A549 (cell line): ENCODE measurements around the gene KCNG2. TPM values are rescaled to one million over a fixed set of nuclear protein-coding genes. Genes with fewer than 3 reads are reported as not detected.

Source experiments
- ATAC-seq, 2 experiments: fragments of 200-7000 bp in 1 of 2; fragments of >200 bp in 1 of 2; cut with Nextera tagmentation in 1 of 2; cut with Tn5 transposase in 1 of 2; 3 replicates each; pipeline versions ENCODE4 v1.8.0 to v1.9.1; 2018 to 2020; ENCODE audit warnings: mild to moderate bottlenecking in 1 of 2, moderate library complexity in 1 of 2
- CTCF ChIA-PET: fragments of 300-600 bp; sonication (Branson Sonifier 250); formaldehyde crosslinking; extraction: SDS; loops from one replicate; lab custom pipeline; 2021; ENCODE audit warnings: antibody characterized with exemption, inconsistent platforms; lab: Yijun Ruan, JAX
- POLR2A ChIA-PET: fragments of 350-600 bp; formaldehyde crosslinking; extraction: SDS; loops from one replicate; lab custom pipeline; 2021; ENCODE audit warnings: antibody characterized with exemption, inconsistent platforms; lab: Yijun Ruan, JAX
- DNase-seq, 2 experiments: peaks; one replicate each; pipeline versions ENCODE4 v3.0.0 to v3.0.0-alpha.2; 2011 to 2016; ENCODE audit warnings: low read depth in 1 of 2, low spot score in 1 of 2
- FAIRE-seq: peaks from 2 replicates; lab custom pipeline; 2011; peaks lifted over from hg19 to GRCh38; lab: Jason Lieb, UNC
- H3K27ac ChIP-seq, 2 experiments: fragments of >200 bp; sonication (Bioruptor Twin); formaldehyde crosslinking; 3 replicates each; pipeline ENCODE4 v1.5.1; 2016 to 2017
- H3K4me1 ChIP-seq: fragments of >200 bp; sonication (Bioruptor Twin); formaldehyde crosslinking; 3 replicates; pipeline ENCODE4 v1.6.1; 2016
- H3K4me2 ChIP-seq: fragments of >200 bp; sonication (Bioruptor Twin); formaldehyde crosslinking; 3 replicates; pipeline ENCODE4 v1.6.1; 2016
- H3K4me3 ChIP-seq: fragments of >200 bp; sonication (Bioruptor Twin); formaldehyde crosslinking; 3 replicates; pipeline ENCODE4 v1.5.1; 2016
- H3K9me3 ChIP-seq: fragments of >200 bp; sonication (Bioruptor Twin); formaldehyde crosslinking; 3 replicates; pipeline ENCODE4 v1.6.1; 2016
- BCL3 ChIP-seq: fragments of >200 bp; sonication (Bioruptor Twin); formaldehyde crosslinking; IDR thresholded peaks from 3 replicates; pipeline ENCODE4 v1.6.1; 2016
- CEBPB ChIP-seq, 2 experiments: fragments of >200 bp in 1 of 2; sonication (Bioruptor Twin) in 1 of 2; formaldehyde crosslinking in 1 of 2; IDR thresholded peaks; 2 replicates each; pipeline ENCODE4 v1.6.1; 2012 to 2016
- CTCF ChIP-seq: fragments of >200 bp; sonication (Bioruptor Twin); formaldehyde crosslinking; IDR thresholded peaks from 3 replicates; pipeline ENCODE4 v1.5.1; 2016
- EHF ChIP-seq: fragments of 250-450 bp; sonication (Bioruptor Pico); IDR thresholded peaks from 2 replicates; pipeline ENCODE4 v1.5.0; 2020; ENCODE audit warnings: mild to moderate bottlenecking
- EHMT2 ChIP-seq: fragments of 200-600 bp; sonication (generic); IDR thresholded peaks from 2 replicates; pipeline ENCODE4 v1.6.1; 2016; ENCODE audit warnings: antibody characterized with exemption, low read depth, mild to moderate bottlenecking, moderate library complexity
- HDAC2 ChIP-seq: fragments of 200-600 bp; sonication (generic); IDR thresholded peaks from 2 replicates; pipeline ENCODE4 v1.6.1; 2016
- HOXB13 ChIP-seq: fragments of 250-450 bp; sonication (Bioruptor Pico); IDR thresholded peaks from 2 replicates; pipeline ENCODE4 v1.5.0; 2020; ENCODE audit warnings: low read depth, mild to moderate bottlenecking, moderate library complexity
- KDM5A ChIP-seq: fragments of 200-600 bp; sonication (generic); IDR thresholded peaks from 2 replicates; pipeline ENCODE4 v1.6.1; 2016; ENCODE audit warnings: antibody characterized with exemption, mild to moderate bottlenecking
- MAX ChIP-seq: IDR thresholded peaks from 2 replicates; pipeline ENCODE4 v1.6.1; 2012
- MYC ChIP-seq: IDR thresholded peaks from 2 replicates; pipeline ENCODE4 v1.6.1; 2012; ENCODE audit warnings: mild to moderate bottlenecking, inconsistent platforms, low read length, improper control_type of control experiment, borderline replicate concordance
- NFE2L2 ChIP-seq: fragments of 150-350 bp; conservative IDR thresholded peaks from 2 replicates; pipeline ENCODE4 v1.6.1; 2014; ENCODE audit warnings: low read length
- RAD21 ChIP-seq, 2 experiments: fragments of >200 bp in 1 of 2; sonication (Bioruptor Twin) in 1 of 2; formaldehyde crosslinking in 1 of 2; IDR thresholded peaks in 1 of 2; conservative IDR thresholded peaks in 1 of 2; 2 replicates in 1 of 2; 3 replicates in 1 of 2; pipeline ENCODE4 v1.6.1; 2012 to 2018; ENCODE audit warnings: inconsistent platforms in 1 of 2
- REST ChIP-seq: fragments of 200-600 bp; sonication (generic); IDR thresholded peaks from 2 replicates; pipeline ENCODE4 v1.6.1; 2016; ENCODE audit warnings: antibody characterized with exemption, mild to moderate bottlenecking, moderate library complexity
- RFX5 ChIP-seq: fragments of 450-650 bp; IDR thresholded peaks from 2 replicates; pipeline ENCODE4 v1.7.1; 2014; ENCODE audit warnings: antibody characterized with exemption, mild to moderate bottlenecking, moderate library complexity
- SMC3 ChIP-seq: fragments of >200 bp; sonication (Bioruptor Twin); formaldehyde crosslinking; IDR thresholded peaks from 3 replicates; pipeline ENCODE4 v1.6.1; 2018; ENCODE audit warnings: inconsistent platforms
- TFCP2L1 ChIP-seq: fragments of 250-450 bp; sonication (Bioruptor Pico); IDR thresholded peaks from 2 replicates; pipeline ENCODE4 v1.5.0; 2021; ENCODE audit warnings: mild to moderate bottlenecking
- ZFP36 ChIP-seq: fragments of 450-650 bp; IDR thresholded peaks from 2 replicates; pipeline ENCODE4 v1.6.1; 2014; ENCODE audit warnings: borderline replicate concordance; ENCODE audit not compliant: partially characterized antibody
- WGBS: methylation state at CpG from one replicate; pipeline ENCODE4 v1.1.6; 2017; ENCODE audit errors: missing lambda C conversion rate; 5-methylcytosine and 5-hydroxymethylcytosine counted together
- polyA plus RNA-seq, 4 experiments: library from polyadenylated mRNA; depleted of rRNA in 3 of 4; stranded (reverse); fragments of >200 nt; fragmentation: RNase III in 1 of 4; extraction: RNeasy Plus Mini Kit Qiagen cat#74134 plus additional on column Dnase treatment in 1 of 4; gene quantifications; 2 replicates in 3 of 4; 3 replicates in 1 of 4; pipeline ENCODE4 v1.2.3, GENCODE V29; 2011 to 2017

KCNG2 gene
- polyA plus RNA-seq, 2 of the 4 experiments (the other 2 are of a cell fraction) = not detected

GRCh38 chr18:79848579-79849327 lies 51.0 kb downstream of the KCNG2 start:
- TF ChIP-seq HOXB13 (CRISPR knock-in tag) = no peak
- no peak for TF ChIP-seq CTCF
- TF ChIP-seq EHMT2 = no peak
- TF ChIP-seq RFX5 = no peak
- no peak for TF ChIP-seq EHF (CRISPR knock-in tag)
- no peak for TF ChIP-seq TFCP2L1 (CRISPR knock-in tag)
- no peak for TF ChIP-seq RAD21 (conservative IDR thresholded peaks at IDR 0.05 in 1 of 2, IDR thresholded peaks at IDR 0.05 in 1 of 2)
- TF ChIP-seq KDM5A = no peak
- TF ChIP-seq SMC3 = no peak
- TF ChIP-seq HDAC2 = no peak
- no peak for TF ChIP-seq MYC
- no peak for TF ChIP-seq BCL3
- TF ChIP-seq CEBPB (IDR thresholded peaks at IDR 0.05) = no peak
- DNase-seq (no peak), FAIRE-seq (no peak), ATAC-seq (no peak)
- CTCF ChIA-PET = no interaction called here
- Histone ChIP-seq H3K4me3 (no peak overlapping the region), H3K27ac (no peak overlapping the region), H3K9me3 (no peaks in the 10 kb centered on the region), H3K4me1 (no peaks in the 10 kb centered on the region), H3K4me2 (no peak overlapping the region)
- 66% methylated on average over 24 of the region's 45 CpGs for WGBS
- POLR2A ChIA-PET = no interaction called here

GRCh38 chr18:79849328-79850207 lies 51.8 kb downstream of the KCNG2 start:
- ATAC-seq (no peak), FAIRE-seq (no peak), DNase-seq (no peak)
- 86% methylated on average over 19 of the region's 51 CpGs for WGBS
- no peak overlapping the region for H3K4me3 ChIP-seq
- H3K27ac ChIP-seq = no peak overlapping the region
- POLR2A ChIA-PET = no interaction called here
- H3K4me2 ChIP-seq = no peak overlapping the region
- H3K9me3 ChIP-seq = no peaks in the 10 kb centered on the region
- CTCF ChIA-PET = no interaction called here
- no peaks in the 10 kb centered on the region for H3K4me1 ChIP-seq
- TF ChIP-seq REST = no peak
- TF ChIP-seq MAX = no peak
- TF ChIP-seq NFE2L2 = no peak
- TF ChIP-seq ZFP36 = no peak
